Measurements from ENCODE around the gene TRAPPC3.

GRCh38 chr1:36137226-36137625, 12.1 kb downstream of the TRAPPC3 start:
- no peak for TF ChIP-seq POLR2A (IDR thresholded peaks at IDR 0.05)
- TF ChIP-seq CTCF (IDR thresholded peaks at IDR 0.05) = no peak
